Posterior vena cava (tissue), 2 donors: ENCODE results near the gene AGBL4. TPM values are rescaled to one million over a fixed set of nuclear protein-coding genes. Genes with fewer than 3 reads are reported as not detected.

Experiments used
- DNase-seq: peaks from one replicate; pipeline ENCODE4 v3.0.0-alpha.2; 2020; ENCODE audit warnings: low spot score
- intact Hi-C, 2 donors: fragments of 100-400 bp; cut with DNase I; formaldehyde crosslinking; loops; one replicate each; pipeline versions ENCODE4 v1.14.1 to v1.14.2; 2022 to 2023
- total RNA-seq, 2 donors: library from RNA; stranded (reverse); fragmentation: NEBNext Ultra II Directional; extraction: Animal tissue kit (Norgen Biotek cat#: 25700); gene quantifications; one replicate each; pipeline ENCODE4 v1.2.1, GENCODE V29; 2021
- donor health status: DM: yes; HTN: yes; CAD: no.
- donor health status: DM: yes; HTN: yes; CAD: no.

AGBL4 gene
- total RNA-seq, 2 donors from 2014 or later = not detected

- DNase-seq = no peak
- intact Hi-C loops = loop anchor here in 1 of 2 donors (5.0 kb wide), 1 partner anchor 125 kb away; no protein-coding TSS in a partner anchor
Measured at GRCh38 chr1:48572134-48572533, 1451.6 kb downstream of the AGBL4 start.

DNA sequence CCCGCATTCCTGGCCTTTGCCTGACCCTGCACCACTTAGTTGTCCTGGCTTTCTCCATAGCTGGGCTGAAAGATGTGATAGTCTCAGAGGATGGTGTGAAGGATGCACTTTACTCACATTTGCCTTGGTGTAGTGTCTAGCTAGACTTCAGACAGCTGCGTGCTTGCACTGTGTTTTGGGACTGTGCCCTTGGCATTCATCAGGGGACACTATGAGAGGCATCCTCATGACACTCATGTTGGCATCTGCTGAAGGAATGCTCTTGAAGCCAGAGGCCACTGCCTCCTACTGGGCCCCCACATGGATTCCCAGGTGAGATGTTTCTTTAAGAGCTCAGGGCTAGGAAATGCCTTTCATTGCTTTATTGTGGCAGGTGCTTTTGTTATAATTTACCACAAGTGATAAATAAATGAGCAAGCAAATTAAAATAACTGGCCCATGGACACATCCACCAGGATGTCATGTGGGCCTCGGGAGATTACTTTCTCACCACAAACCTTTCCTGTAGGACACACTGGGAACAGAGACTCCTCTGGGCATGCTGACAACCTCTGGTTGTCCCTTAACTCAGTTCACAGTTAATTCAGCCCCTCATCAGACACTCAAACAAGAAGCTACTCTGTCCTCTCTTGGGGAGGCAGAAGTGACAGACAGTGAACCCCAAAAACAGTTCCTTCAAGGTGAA lies 1452.3 kb downstream of the AGBL4 start:
- no peak for DNase-seq
- intact Hi-C loops = loop anchor here in 1 of 2 donors (5.0 kb wide), 1 partner anchor 126 kb away; no protein-coding TSS in a partner anchor

DNA sequence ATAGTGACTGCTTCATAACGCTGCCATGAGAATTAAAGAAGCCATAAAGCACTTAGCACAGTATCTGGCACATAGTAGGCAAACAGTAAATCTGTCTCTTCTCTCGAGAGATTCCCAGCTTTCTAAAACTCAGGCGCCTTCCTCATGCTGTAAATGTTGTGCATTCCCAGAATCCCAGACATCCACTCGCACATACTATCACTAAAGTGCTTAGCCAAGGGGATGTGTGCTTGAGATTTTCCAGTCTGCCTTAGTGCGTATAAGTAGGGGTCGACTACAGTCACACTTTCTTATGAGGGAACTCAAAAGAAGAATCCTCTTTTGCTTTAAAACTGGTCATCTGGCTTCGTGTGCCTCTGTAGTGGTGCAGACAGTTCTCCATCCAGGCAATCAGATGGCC lies 1453.2 kb downstream of the AGBL4 start:
- DNase-seq = no peak
- intact Hi-C loops = loop anchor here in 1 of 2 donors (5.0 kb wide), 1 partner anchor 127 kb away; no protein-coding TSS in a partner anchor

GRCh38 chr1:48568501-48568900 lies 1455.3 kb downstream of the AGBL4 start:
- DNase-seq = no peak
- intact Hi-C loops = no loop called here

DNA sequence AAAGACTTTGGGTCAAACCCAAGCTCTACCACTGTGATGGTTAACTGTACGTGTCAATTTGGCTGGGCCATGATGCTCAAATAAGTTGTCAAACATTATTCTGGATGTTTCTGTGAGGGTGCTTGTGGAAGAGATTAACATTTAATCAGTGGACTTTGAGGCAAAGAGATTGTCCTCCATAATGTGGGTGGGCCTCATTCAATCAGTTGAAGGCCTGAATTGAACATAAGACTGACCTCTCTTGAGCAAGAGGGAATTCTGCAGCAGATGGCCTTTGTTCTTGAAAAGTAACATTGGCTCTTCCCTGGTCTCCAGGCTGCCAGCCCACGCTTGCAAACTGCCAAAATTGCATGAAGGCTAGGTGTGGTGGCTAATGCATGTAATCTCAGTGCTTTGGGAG lies 1457.3 kb downstream of the AGBL4 start:
- no peak for DNase-seq
- intact Hi-C loops = no loop called here

DNA sequence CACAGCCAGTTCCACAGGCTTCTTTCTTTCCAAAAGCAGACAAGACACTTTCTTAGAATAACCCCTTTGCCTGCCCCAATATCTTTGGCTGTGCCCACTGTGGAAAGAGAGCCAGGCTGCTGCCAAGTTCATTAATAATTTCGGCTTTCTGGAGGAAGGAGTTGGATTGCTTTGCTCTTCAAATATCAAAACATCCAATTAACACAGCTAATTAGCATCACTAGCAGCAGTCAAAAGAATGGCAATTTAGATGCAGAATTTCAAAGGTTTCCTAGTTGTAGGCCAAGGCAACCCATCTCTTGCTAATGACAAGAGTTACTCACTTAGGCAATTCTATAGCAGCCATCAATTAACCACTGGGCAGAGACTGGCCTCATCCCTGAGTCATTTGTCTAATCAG lies 1460.7 kb downstream of the AGBL4 start:
- intact Hi-C loops = no loop called here
- DNase-seq = no peak

DNA sequence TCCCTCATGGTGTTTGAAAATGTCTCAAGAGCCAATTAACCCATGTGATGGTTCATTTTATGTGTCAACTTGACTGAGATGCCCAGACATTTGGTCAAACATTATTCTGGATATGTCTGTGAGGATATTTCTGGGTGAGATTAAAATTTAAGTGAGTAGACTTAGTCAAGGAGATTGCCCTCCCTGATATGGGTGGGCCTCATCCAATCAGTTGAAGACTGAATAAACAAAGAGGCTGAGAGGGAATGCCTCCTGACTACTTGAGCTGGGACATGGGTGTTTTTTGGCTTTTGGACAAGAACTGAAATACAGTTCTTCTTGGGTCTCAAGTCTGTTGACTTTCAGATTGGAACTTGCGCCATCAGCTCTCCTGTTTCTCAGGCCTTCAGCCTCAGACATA lies 1462.3 kb downstream of the AGBL4 start:
- intact Hi-C loops = no loop called here
- DNase-seq = no peak

- intact Hi-C loops = no loop called here
- DNase-seq = no peak
Measured at GRCh38 chr1:48560577-48560976, 1463.2 kb downstream of the AGBL4 start.

GRCh38 chr1:48560116-48560515 lies 1463.6 kb downstream of the AGBL4 start:
- intact Hi-C loops = no loop called here
- no peak for DNase-seq

DNA sequence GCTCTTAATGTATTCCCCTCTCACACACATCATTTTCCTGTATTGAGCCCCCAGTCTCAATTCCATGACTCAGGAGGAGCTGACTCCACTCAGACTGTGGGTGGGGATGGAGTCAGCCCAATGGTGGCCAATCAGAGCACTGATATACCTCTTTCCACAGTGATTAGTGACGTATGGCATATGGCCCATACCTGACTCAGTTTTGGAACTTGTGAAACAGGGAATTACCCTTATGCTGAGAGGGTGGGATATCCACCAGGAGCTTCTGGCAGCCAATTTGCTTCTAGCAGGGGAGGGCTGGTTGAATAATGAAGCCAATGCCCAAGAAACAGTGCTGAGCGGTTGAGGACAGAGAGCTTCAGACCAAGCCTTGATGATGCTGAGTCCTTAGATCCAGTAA lies 1465.4 kb downstream of the AGBL4 start:
- intact Hi-C loops = no loop called here
- no peak for DNase-seq

- no peak for DNase-seq
- intact Hi-C loops = no loop called here
Measured at GRCh38 chr1:48556186-48556850, 1467.4 kb downstream of the AGBL4 start.

DNA sequence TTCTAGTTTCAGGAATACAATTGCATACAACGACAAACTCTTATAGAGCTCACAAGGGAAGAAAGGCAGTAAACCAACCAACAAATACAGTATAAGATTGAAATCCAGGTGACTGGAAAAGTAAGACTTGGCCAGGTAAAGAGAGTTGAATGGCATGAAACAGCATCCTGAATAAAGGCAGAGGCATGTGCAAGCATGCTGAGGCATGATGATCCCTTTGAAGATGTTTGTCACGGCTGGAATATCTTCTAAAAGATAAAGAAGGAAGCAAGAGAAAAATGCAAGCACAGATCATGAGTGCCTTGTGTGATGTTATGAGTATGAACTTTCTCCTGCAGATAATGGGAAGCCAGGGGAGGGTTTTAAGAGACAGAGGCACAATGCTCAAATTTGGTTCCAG lies 1468.5 kb downstream of the AGBL4 start:
- intact Hi-C loops = no loop called here
- no peak for DNase-seq

- intact Hi-C loops = no loop called here
- no peak for DNase-seq
Measured at GRCh38 chr1:48552903-48553606, 1470.7 kb downstream of the AGBL4 start.

DNA sequence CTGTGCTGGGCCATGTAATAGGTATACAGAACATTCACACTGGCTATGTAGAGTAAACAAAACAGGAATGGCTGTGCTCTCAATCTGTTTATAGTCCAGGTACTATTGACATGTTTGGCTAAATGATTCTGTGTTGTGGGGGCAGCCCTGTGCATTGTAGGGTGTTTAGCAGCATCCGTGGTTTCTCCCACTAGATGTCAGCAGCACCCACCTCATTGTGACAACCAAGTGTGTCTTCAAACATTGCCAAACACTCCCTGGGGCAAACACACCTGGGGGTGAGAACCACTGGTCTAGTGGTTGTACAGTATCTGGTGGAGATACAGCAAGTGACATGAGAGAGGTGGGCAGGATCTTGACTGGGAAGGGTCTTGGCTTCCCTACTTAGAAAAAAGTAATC lies 1471.3 kb downstream of the AGBL4 start:
- no peak for DNase-seq
- intact Hi-C loops = no loop called here

- DNase-seq = no peak
- intact Hi-C loops = no loop called here
Measured at GRCh38 chr1:48548985-48549384, 1474.8 kb downstream of the AGBL4 start.

DNA sequence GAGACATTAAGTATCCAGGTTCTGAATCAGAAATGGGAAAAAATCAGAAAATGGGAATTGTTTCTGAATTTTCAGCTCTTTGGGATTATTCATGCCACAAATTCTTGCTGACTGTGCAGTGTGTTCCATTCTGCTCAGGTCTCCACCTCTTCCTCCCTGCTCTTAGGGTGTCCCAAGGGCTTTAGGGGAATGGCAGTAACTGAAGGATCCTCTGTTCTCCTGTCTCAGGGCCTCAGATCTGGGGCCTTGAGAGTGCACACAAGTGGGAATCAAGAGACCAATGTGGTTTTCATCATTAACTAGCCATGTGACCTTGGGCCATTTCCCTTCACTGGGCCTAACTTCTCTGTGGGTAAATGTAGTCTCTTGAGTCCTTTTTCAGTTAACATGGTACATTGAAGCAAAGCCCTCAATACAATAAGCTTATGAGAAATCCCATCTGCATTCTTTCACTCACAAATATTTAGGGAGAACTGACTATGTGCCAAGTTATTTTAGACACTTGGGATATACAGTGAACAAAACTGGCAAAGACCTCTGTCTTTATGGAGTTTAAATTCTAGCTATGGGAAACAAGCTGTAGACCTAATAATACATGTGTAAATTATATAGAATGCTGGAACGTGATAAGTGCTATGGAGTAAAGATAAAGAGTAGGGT lies 1476.1 kb downstream of the AGBL4 start:
- intact Hi-C loops = no loop called here
- DNase-seq = no peak

GRCh38 chr1:48543854-48544253 lies 1479.9 kb downstream of the AGBL4 start:
- intact Hi-C loops = no loop called here
- DNase-seq = no peak

GRCh38 chr1:48540587-48540986 lies 1483.2 kb downstream of the AGBL4 start:
- DNase-seq = no peak
- intact Hi-C loops = no loop called here

DNA sequence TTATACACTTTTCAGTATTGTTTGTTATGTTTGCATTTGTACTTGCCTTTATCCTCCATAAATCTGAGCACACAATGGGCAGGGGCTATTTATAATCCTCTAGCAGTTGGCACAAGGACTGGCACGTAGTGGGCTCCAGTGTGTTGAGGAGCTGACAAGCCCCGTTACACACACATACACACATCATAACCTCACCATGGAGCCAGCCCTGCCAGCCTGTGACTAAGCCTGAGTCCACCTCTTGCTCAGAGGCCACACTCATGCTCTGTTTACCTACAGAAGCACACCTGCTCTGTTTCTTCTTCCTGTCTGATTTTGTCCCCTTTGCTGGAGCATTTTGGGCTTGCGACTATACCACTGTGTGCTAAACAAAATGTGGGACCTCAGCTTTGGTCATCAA lies 1487.3 kb downstream of the AGBL4 start:
- DNase-seq = no peak
- intact Hi-C loops = no loop called here

DNA sequence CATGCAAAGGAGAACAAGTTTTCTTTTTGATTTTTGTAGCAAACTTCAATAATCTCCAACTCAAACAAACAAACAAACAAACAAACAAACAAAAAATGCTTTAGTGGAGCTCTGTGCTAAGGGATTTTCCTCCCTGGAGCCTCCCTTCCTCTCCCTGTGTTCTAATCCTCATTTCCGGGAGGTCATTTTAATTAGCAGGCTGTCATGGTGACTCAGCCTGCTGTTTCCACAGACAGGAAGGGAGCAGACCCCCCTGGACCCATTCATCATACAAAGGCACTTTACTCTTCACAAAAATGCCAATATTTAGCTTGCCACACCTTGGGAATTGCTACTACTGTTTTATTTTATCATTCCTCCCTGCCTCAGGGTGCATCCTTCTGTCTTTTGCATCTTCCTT lies 1490.8 kb downstream of the AGBL4 start:
- intact Hi-C loops = no loop called here
- DNase-seq = no peak
